ENCODE measurements around the gene CRYM.

Gene CRYM

DNA sequence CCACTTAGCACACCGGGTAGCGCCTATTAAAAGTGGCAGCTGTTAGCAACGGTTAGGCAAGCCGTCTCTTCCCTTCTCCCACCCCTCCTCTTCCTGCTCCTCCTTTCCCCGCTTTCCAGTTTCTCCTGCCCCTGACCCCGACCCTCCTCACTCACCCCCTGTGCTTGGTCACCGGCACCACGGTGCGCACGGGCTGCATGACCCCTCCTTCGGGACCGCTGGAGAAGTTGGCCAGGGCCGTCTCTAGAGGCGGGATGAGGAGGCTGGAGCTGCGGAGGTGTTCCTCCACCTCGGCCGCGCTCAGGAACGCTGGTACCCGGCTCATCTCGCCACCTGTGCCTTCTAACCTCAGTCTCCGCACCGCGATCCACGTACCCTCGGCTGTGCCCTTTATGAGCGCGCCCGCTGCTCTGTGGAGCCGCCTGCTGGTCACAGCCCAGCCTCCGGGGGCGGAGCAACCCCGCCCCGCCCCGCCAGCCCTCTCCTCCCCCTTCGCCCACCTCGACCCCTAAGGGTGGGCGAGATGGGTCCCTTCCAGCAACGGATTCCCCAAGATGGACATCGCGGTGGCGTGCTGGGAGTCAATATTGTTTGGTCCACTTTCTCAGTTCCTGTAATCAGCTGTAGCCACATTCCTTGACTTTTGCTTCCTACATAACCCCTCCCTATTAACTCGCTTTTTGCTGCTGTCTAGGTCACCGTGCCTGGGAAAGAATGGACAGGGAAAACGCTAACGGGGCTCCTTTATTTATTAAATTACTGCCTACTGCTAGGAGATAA is at the start of gene CRYM (continued):
- TF ChIP-seq ZBTB7A (tag by site-specific recombination; IDR thresholded peaks at IDR 0.05; ENCODE audit: low read depth) (peak; percentile 69), ZNF2 (tag by site-specific recombination; IDR thresholded peaks at IDR 0.05) (0 out of 2 replicates have a peak, but pooled peaks have one; percentile 58), ZNF837 (tag by site-specific recombination; IDR thresholded peaks at IDR 0.05) (no peak), MEIS1 (CRISPR knock-in tag; IDR thresholded peaks at IDR 0.05; ENCODE audit: borderline replicate concordance) (no peak), ZNF37A (tag by site-specific recombination; IDR thresholded peaks at IDR 0.05) (no peak), ZBTB21 (tag by site-specific recombination; IDR thresholded peaks at IDR 0.05) (no peak), ZNF558 (tag by site-specific recombination; IDR thresholded peaks at IDR 0.05) (no peak), REPIN1 (tag by site-specific recombination; IDR thresholded peaks at IDR 0.05; ENCODE audit: low read depth) (no peak), ZNF354C (tag by site-specific recombination; IDR thresholded peaks at IDR 0.05; ENCODE audit: borderline replicate concordance, low read depth) (no peak), ZNF394 (tag by site-specific recombination; IDR thresholded peaks at IDR 0.05; ENCODE audit: borderline replicate concordance) (peak; percentile 14; the same call in 1 of the 2 replicates), ZBTB48 (tag by site-specific recombination; IDR thresholded peaks at IDR 0.05) (peak; percentile 64; the same call in 1 of the 2 replicates), ZNF555 (tag by site-specific recombination; conservative IDR thresholded peaks at IDR 0.05) (no peak), ZNF140 (tag by site-specific recombination; IDR thresholded peaks at IDR 0.05) (no peak), ZNF114 (tag by site-specific recombination; IDR thresholded peaks at IDR 0.05) (no peak), ZSCAN16 (tag by site-specific recombination; IDR thresholded peaks at IDR 0.05) (no peak), ZNF560 (tag by site-specific recombination; IDR thresholded peaks at IDR 0.05; ENCODE audit: borderline replicate concordance) (no peak), RBAK (tag by site-specific recombination; IDR thresholded peaks at IDR 0.05) (no peak), SP3 (tag by site-specific recombination; IDR thresholded peaks at IDR 0.05) (peak; percentile 85), ZNF324 (tag by site-specific recombination; IDR thresholded peaks at IDR 0.05) (no peak), ZNF623 (tag by site-specific recombination; IDR thresholded peaks at IDR 0.05) (no peak)
- TF ChIP-seq, protein P1, sequence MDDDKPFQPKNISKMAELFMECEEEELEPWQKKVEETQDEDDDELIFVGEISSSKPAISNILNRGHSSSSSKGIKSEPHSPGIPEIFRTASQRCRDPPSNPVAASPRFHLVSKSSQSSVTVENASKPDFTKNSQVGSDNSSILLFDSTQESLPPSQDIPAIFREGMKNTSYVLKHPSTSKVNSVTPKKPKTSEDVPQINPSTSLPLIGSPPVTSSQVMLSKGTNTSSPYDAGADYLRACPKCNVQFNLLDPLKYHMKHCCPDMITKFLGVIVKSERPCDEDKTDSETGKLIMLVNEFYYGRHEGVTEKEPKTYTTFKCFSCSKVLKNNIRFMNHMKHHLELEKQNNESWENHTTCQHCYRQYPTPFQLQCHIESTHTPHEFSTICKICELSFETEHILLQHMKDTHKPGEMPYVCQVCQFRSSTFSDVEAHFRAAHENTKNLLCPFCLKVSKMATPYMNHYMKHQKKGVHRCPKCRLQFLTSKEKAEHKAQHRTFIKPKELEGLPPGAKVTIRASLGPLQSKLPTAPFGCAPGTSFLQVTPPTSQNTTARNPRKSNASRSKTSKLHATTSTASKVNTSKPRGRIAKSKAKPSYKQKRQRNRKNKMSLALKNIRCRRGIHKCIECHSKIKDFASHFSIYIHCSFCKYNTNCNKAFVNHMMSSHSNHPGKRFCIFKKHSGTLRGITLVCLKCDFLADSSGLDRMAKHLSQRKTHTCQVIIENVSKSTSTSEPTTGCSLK (tag by site-specific recombination; IDR thresholded peaks at IDR 0.05) = no peak
- TF ChIP-seq, protein P2, sequence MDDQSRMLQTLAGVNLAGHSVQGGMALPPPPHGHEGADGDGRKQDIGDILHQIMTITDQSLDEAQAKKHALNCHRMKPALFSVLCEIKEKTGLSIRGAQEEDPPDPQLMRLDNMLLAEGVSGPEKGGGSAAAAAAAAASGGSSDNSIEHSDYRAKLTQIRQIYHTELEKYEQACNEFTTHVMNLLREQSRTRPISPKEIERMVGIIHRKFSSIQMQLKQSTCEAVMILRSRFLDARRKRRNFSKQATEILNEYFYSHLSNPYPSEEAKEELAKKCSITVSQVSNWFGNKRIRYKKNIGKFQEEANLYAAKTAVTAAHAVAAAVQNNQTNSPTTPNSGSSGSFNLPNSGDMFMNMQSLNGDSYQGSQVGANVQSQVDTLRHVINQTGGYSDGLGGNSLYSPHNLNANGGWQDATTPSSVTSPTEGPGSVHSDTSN (CRISPR knock-in tag; IDR thresholded peaks at IDR 0.05) = peak; percentile 32; the same call in 1 of the 2 replicates
- TF ChIP-seq, protein P3, sequence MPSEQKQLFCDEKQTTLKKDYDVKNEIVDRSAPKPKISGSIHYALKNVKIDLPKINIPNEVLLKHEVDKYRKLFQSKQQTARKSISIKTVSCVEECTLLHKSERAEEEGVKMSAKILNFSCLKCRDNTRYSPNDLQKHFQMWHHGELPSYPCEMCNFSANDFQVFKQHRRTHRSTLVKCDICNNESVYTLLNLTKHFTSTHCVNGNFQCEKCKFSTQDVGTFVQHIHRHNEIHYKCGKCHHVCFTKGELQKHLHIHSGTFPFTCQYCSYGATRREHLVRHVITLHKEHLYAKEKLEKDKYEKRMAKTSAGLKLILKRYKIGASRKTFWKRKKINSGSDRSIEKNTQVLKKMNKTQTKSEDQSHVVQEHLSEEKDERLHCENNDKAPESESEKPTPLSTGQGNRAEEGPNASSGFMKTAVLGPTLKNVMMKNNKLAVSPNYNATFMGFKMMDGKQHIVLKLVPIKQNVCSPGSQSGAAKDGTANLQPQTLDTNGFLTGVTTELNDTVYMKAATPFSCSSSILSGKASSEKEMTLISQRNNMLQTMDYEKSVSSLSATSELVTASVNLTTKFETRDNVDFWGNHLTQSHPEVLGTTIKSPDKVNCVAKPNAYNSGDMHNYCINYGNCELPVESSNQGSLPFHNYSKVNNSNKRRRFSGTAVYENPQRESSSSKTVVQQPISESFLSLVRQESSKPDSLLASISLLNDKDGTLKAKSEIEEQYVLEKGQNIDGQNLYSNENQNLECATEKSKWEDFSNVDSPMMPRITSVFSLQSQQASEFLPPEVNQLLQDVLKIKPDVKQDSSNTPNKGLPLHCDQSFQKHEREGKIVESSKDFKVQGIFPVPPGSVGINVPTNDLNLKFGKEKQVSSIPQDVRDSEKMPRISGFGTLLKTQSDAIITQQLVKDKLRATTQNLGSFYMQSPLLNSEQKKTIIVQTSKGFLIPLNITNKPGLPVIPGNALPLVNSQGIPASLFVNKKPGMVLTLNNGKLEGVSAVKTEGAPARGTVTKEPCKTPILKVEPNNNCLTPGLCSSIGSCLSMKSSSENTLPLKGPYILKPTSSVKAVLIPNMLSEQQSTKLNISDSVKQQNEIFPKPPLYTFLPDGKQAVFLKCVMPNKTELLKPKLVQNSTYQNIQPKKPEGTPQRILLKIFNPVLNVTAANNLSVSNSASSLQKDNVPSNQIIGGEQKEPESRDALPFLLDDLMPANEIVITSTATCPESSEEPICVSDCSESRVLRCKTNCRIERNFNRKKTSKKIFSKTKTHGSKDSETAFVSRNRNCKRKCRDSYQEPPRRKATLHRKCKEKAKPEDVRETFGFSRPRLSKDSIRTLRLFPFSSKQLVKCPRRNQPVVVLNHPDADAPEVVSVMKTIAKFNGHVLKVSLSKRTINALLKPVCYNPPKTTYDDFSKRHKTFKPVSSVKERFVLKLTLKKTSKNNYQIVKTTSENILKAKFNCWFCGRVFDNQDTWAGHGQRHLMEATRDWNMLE (tag by site-specific recombination; conservative IDR thresholded peaks at IDR 0.05; ENCODE audit: low read depth) = no peak
- TF ChIP-seq, protein P4, sequence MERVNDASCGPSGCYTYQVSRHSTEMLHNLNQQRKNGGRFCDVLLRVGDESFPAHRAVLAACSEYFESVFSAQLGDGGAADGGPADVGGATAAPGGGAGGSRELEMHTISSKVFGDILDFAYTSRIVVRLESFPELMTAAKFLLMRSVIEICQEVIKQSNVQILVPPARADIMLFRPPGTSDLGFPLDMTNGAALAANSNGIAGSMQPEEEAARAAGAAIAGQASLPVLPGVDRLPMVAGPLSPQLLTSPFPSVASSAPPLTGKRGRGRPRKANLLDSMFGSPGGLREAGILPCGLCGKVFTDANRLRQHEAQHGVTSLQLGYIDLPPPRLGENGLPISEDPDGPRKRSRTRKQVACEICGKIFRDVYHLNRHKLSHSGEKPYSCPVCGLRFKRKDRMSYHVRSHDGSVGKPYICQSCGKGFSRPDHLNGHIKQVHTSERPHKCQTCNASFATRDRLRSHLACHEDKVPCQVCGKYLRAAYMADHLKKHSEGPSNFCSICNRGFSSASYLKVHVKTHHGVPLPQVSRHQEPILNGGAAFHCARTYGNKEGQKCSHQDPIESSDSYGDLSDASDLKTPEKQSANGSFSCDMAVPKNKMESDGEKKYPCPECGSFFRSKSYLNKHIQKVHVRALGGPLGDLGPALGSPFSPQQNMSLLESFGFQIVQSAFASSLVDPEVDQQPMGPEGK (tag by site-specific recombination; IDR thresholded peaks at IDR 0.05) = peak; percentile 94
- TF ChIP-seq, protein P5, sequence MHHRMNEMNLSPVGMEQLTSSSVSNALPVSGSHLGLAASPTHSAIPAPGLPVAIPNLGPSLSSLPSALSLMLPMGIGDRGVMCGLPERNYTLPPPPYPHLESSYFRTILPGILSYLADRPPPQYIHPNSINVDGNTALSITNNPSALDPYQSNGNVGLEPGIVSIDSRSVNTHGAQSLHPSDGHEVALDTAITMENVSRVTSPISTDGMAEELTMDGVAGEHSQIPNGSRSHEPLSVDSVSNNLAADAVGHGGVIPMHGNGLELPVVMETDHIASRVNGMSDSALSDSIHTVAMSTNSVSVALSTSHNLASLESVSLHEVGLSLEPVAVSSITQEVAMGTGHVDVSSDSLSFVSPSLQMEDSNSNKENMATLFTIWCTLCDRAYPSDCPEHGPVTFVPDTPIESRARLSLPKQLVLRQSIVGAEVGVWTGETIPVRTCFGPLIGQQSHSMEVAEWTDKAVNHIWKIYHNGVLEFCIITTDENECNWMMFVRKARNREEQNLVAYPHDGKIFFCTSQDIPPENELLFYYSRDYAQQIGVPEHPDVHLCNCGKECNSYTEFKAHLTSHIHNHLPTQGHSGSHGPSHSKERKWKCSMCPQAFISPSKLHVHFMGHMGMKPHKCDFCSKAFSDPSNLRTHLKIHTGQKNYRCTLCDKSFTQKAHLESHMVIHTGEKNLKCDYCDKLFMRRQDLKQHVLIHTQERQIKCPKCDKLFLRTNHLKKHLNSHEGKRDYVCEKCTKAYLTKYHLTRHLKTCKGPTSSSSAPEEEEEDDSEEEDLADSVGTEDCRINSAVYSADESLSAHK (tag by site-specific recombination; IDR thresholded peaks at IDR 0.05) = no peak
